PC-9 (cell line): Measurements from ENCODE around the gene FBXO7. TPM values are rescaled to one million over a fixed set of nuclear protein-coding genes. Genes with fewer than 3 reads are reported as not detected.

Experiments used
- BruUV-seq: library from RNA; stranded (reverse); fragments of 400-500 nt; replicated peaks from 2 replicates; lab custom pipeline; 2021; lab: Mats Ljungman, UMichigan
- CTCF ChIA-PET: fragments of 300-600 bp; sonication (Branson Sonifier 250); formaldehyde crosslinking; loops from one replicate; lab custom pipeline; 2022; ENCODE audit warnings: antibody characterized with exemption; lab: Charles Lee
- POLR2A ChIA-PET: fragments of 300-600 bp; sonication (Branson Sonifier 250); formaldehyde crosslinking; loops from one replicate; lab custom pipeline; 2022; ENCODE audit warnings: antibody characterized with exemption; ENCODE audit not compliant: unreplicated experiment; lab: Charles Lee
- DNase-seq, 2 experiments: peaks; one replicate each; pipeline versions ENCODE4 v3.0.0 to v3.0.0-alpha.2; 2015 to 2022; ENCODE audit warnings: mixed read lengths in 1 of 2
- H2AFZ ChIP-seq: fragments of 200-600 bp; sonication (generic); 2 replicates; pipeline ENCODE4 v1.8.1; 2017; ENCODE audit warnings: antibody characterized with exemption
- H3F3A ChIP-seq: fragments of 200-600 bp; sonication (generic); 2 replicates; pipeline ENCODE4 v1.8.1; 2017; ENCODE audit warnings: antibody characterized with exemption, mild to moderate bottlenecking, low read depth; ENCODE audit not compliant: insufficient read depth
- H3K27ac ChIP-seq: fragments of 200-600 bp; sonication (generic); 2 replicates; pipeline ENCODE4 v1.6.1; 2016; ENCODE audit warnings: mixed run types
- H3K27me3 ChIP-seq: fragments of 200-600 bp; sonication (generic); 2 replicates; pipeline ENCODE4 v1.6.1; 2016; ENCODE audit warnings: low read depth, mixed run types; ENCODE audit not compliant: insufficient read depth
- H3K36me3 ChIP-seq: fragments of 200-600 bp; sonication (generic); 2 replicates; pipeline ENCODE4 v1.6.1; 2016; ENCODE audit warnings: low read depth, mixed run types
- H3K4me1 ChIP-seq: fragments of 200-600 bp; sonication (generic); replicated peaks from 2 replicates; pipeline ENCODE4 v1.6.1; 2016; ENCODE audit warnings: mixed run types; ENCODE audit not compliant: insufficient read depth
- H3K4me2 ChIP-seq: fragments of 200-600 bp; sonication (generic); 2 replicates; pipeline ENCODE4 v1.6.1; 2017; ENCODE audit warnings: mixed run types
- H3K4me3 ChIP-seq: fragments of 200-600 bp; sonication (generic); 2 replicates; pipeline ENCODE4 v1.6.1; 2016; ENCODE audit warnings: mixed run types
- H3K79me2 ChIP-seq: fragments of 200-600 bp; sonication (generic); 2 replicates; pipeline ENCODE4 v1.6.1; 2017; ENCODE audit warnings: low read depth, mixed run types
- H3K9me2 ChIP-seq: fragments of 200-600 bp; sonication (generic); 2 replicates; pipeline ENCODE4 v1.8.1; 2017; ENCODE audit warnings: mild to moderate bottlenecking; ENCODE audit not compliant: insufficient read depth
- H3K9me3 ChIP-seq: fragments of 200-600 bp; sonication (generic); 2 replicates; pipeline ENCODE4 v1.8.1; 2016; ENCODE audit warnings: low read depth; ENCODE audit not compliant: insufficient read depth
- H4K20me1 ChIP-seq: fragments of 200-600 bp; sonication (generic); 2 replicates; pipeline ENCODE4 v1.8.1; 2017; ENCODE audit not compliant: insufficient read depth
- CTCF ChIP-seq: fragments of 200-600 bp; sonication (generic); conservative IDR thresholded peaks from 2 replicates; pipeline ENCODE4 v1.6.1; 2017; ENCODE audit warnings: mixed run types, antibody characterized with exemption, mild to moderate bottlenecking, moderate library complexity
- EZH2 ChIP-seq: fragments of 200-600 bp; sonication (generic); IDR thresholded peaks from 2 replicates; pipeline ENCODE4 v1.8.0; 2017; ENCODE audit warnings: antibody characterized with exemption, low read depth
- intact Hi-C: fragments of 100-400 bp; cut with micrococcal nuclease; formaldehyde crosslinking; loops from one replicate; pipeline ENCODE4 v1.10.0; 2022; ENCODE audit not compliant: unreplicated experiment
- total RNA-seq: library from RNA; stranded (reverse); gene quantifications from 2 replicates; pipeline ENCODE4 v1.2.3, GENCODE V29; 2021

Gene FBXO7
- total RNA-seq, 1 experiment from 2014 or later = 81.9 TPM

DNA sequence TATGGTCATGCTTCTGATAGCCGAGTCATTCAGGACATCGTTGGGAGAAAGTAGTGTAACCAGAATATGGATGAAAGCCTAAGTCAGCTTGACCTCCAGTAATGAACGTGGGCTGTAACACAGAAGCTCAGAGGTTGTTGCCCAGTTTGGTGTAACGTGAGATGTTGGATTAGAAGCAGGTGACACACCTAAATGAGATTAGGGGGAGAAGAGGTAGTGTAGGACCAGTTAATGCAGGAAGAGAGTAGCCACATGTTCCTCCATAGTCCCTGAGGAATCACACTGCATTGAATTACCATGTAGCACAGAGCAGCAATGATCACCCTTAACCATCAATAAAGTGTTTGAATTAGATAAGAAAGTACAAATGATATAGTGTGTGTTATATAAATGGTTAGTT, 20.4 kb downstream of the FBXO7 start:
- Histone ChIP-seq H3K9me3 (no peaks in the 10 kb centered on the region), H3K36me3 (peaks cover 58% of the 10 kb centered on the region), H2AFZ (no peak overlapping the region), H3K27me3 (no peaks in the 10 kb centered on the region), H4K20me1 (peaks cover 3% of the 10 kb centered on the region; the same call in 1 of the 2 replicates), H3K79me2 (no peaks in the 10 kb centered on the region), H3K4me3 (no peak overlapping the region), H3K27ac (no peak overlapping the region), H3K9me2 (no peaks in the 10 kb centered on the region), H3F3A (no peaks in the 10 kb centered on the region), H3K4me2 (no peak overlapping the region), H3K4me1 (no peaks in the 10 kb centered on the region)
- ChIA-PET CTCF (no interaction called here), POLR2A (no interaction called here)
- TF ChIP-seq CTCF (no peak), EZH2 (no peak)
- intact Hi-C loops = no loop called here
- no TSS peak for BruUV-seq
- no peak for DNase-seq

GRCh38 chr22:32499666-32500065, 25.1 kb downstream of the FBXO7 start:
- Histone ChIP-seq H4K20me1 (no peaks in the 10 kb centered on the region; the same call in 1 of the 2 replicates), H3K27me3 (no peaks in the 10 kb centered on the region), H3K79me2 (no peaks in the 10 kb centered on the region), H3K9me3 (no peaks in the 10 kb centered on the region), H3F3A (peaks cover 5% of the 10 kb centered on the region; the same call in 1 of the 2 replicates), H3K36me3 (peaks cover 40% of the 10 kb centered on the region), H3K4me1 (no peaks in the 10 kb centered on the region), H3K4me3 (no peak overlapping the region), H3K4me2 (no peak overlapping the region), H3K27ac (no peak overlapping the region), H2AFZ (no peak overlapping the region), H3K9me2 (no peaks in the 10 kb centered on the region)
- peak in 1 of 2 experiments; percentile 6 for DNase-seq
- CTCF ChIA-PET = no interaction called here
- intact Hi-C loops = no loop called here
- no TSS peak for BruUV-seq
- TF ChIP-seq CTCF = no peak
- POLR2A ChIA-PET = no interaction called here

DNA sequence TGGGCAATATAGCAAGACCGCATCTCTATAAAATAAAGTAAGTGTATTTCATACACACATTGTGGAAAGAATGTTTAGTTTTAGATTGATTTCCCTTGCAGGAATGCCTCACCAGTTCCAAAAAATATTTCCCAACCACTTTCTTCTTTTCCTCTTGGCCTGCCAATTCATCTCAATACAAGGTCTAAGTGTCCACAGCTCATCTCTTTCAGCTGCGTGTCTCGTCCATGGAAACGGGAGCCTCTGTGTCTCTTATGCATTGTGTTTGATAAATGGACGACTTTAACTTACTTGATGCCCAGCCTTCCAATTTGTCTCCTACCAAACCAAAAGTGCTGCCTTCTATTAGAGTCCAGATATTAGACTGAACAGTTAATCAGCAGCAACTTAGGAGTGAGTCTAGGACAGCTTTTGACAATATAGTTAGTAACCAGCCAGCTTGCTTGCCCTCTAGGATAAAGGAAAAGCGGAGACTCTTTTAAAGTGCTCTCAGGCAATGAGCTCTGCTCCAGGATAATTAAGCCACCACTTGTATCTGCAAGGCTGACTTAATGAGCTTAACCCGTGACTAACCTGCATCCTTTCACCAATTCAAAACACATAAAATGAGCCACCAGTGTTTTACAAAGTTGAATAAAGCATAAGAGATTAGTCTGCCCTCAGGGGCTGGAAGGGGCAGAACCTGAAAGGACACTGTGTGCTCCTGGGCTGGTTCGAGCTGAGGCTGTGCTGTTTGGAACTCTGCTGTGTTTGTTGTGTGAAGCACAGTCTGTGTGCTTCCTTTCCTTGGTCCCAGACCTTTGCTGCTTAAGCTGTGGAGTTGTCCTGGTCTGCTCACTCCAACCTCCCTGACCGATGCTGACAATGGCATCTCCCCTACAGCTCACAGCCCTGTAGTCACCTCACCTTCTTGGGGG, 27.5 kb downstream of the FBXO7 start:
- ChIA-PET CTCF (interaction anchor here (0.6 kb wide), 1 partner anchor 1390 kb away, joined by 11 read pairs; no protein-coding TSS in a partner anchor), POLR2A (no interaction called here)
- no peak overlapping the region for H3K4me3 ChIP-seq
- no peaks in the 10 kb centered on the region for H3K9me3 ChIP-seq
- TF ChIP-seq EZH2 (no peak), CTCF (no peak)
- peaks cover 20% of the 10 kb centered on the region for H3K36me3 ChIP-seq
- no peaks in the 10 kb centered on the region for H3K4me1 ChIP-seq
- H3K9me2 ChIP-seq = no peaks in the 10 kb centered on the region
- no peak overlapping the region for H2AFZ ChIP-seq
- BruUV-seq = no TSS peak
- no peak overlapping the region for H3K27ac ChIP-seq
- no peaks in the 10 kb centered on the region for H3K79me2 ChIP-seq
- no peaks in the 10 kb centered on the region for H4K20me1 ChIP-seq
- no peaks in the 10 kb centered on the region for H3K27me3 ChIP-seq
- H3K4me2 ChIP-seq = no peak overlapping the region
- intact Hi-C loops = no loop called here
- no peak for DNase-seq
- peaks cover 5% of the 10 kb centered on the region; the same call in 1 of the 2 replicates for H3F3A ChIP-seq
